ENCODE results near the gene KCP.
A peak's percentile ranks its signal among the peaks of the same experiment; 100 is the strongest.

The KCP gene

GRCh38 chr7:128841921-128842673 is 68.4 kb downstream of the KCP start:
- H3K27me3 Mint-ChIP-seq (ENCODE audit: low read depth): peaks cover 3% of the 10 kb centered on the region
- no peaks in the 10 kb centered on the region for H3K9me3 Mint-ChIP-seq
- H3K4me3 Mint-ChIP-seq: no peak overlapping the region
- H3K4me1 Mint-ChIP-seq: no peaks in the 10 kb centered on the region
- no peak overlapping the region for H3K27ac Mint-ChIP-seq
- peaks cover 42% of the 10 kb centered on the region for H3K36me3 Mint-ChIP-seq (ENCODE audit: low read depth)
- peak; percentile 54 to 68 (median 59) for TF ChIP-seq CTCF (IDR thresholded peaks at IDR 0.05; ENCODE audit: unreplicated experiment in 3 of 3)

- no peak overlapping the region for H3K27ac Mint-ChIP-seq
- peaks cover 40% of the 10 kb centered on the region for H3K36me3 Mint-ChIP-seq (ENCODE audit: low read depth)
- peaks cover 4% of the 10 kb centered on the region for H3K4me1 Mint-ChIP-seq
- no peaks in the 10 kb centered on the region for H3K9me3 Mint-ChIP-seq
- H3K4me3 Mint-ChIP-seq: no peak overlapping the region
- peaks cover 3% of the 10 kb centered on the region for H3K27me3 Mint-ChIP-seq (ENCODE audit: low read depth)
- no peak for TF ChIP-seq CTCF (IDR thresholded peaks at IDR 0.05; ENCODE audit: unreplicated experiment in 3 of 3)
Measured at GRCh38 chr7:128841171-128841690, 69.3 kb downstream of the KCP start.

DNA sequence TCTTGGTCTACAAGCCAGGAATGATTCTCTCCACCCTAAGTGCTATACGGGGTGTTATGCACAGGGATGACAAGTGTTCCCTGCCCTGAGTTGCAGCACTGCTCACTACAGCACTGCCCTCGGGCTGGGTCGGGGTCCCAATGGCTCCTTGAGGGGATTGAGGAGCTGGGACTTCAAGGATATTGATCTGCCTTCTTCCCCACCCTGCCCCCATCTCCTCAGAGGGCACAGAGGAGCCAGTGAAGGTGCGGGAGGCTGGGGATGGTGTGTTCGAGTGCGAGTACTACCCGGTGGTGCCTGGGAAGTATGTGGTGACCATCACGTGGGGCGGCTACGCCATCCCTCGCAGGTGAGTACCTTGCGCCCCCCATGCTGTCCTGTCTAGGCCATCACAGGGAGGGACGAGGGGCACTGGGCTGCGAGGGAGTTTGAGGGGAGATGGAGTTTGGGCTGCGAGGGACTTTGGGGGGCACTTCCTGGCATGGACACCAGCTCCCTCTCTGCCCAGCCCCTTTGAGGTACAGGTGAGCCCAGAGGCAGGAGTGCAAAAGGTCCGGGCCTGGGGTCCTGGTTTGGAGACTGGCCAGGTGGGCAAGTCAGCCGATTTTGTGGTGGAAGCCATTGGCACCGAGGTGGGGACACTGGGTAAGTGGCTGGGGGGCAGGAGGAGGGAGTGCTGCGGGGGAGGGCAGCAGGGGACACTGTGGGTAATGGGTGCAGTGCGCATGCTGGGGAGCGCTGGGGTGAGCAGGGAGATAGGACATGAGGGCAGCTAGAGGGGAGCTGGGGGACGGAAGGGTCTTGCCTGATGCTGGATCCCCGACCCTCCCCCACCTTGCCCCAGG is 70.0 kb downstream of the KCP start:
- H3K36me3 Mint-ChIP-seq (ENCODE audit: low read depth): peaks cover 43% of the 10 kb centered on the region
- no peaks in the 10 kb centered on the region for H3K9me3 Mint-ChIP-seq
- no peak overlapping the region for H3K4me3 Mint-ChIP-seq
- TF ChIP-seq CTCF (IDR thresholded peaks at IDR 0.05; ENCODE audit: unreplicated experiment in 3 of 3): no peak
- H3K4me1 Mint-ChIP-seq: peaks cover 11% of the 10 kb centered on the region
- no peak overlapping the region for H3K27ac Mint-ChIP-seq
- peaks cover 3% of the 10 kb centered on the region for H3K27me3 Mint-ChIP-seq (ENCODE audit: low read depth)

GRCh38 chr7:128839751-128840177 is 70.7 kb downstream of the KCP start:
- Mint-ChIP-seq H3K36me3 (ENCODE audit: low read depth) (peaks cover 41% of the 10 kb centered on the region), H3K9me3 (no peaks in the 10 kb centered on the region), H3K27me3 (ENCODE audit: low read depth) (peaks cover 3% of the 10 kb centered on the region), H3K27ac (peak overlapping the region in 1 of 3 experiments; percentile 45), H3K4me3 (no peak overlapping the region), H3K4me1 (peaks cover 15% of the 10 kb centered on the region)
- no peak for TF ChIP-seq CTCF (IDR thresholded peaks at IDR 0.05; ENCODE audit: unreplicated experiment in 3 of 3)

- H3K36me3 Mint-ChIP-seq (ENCODE audit: low read depth): peaks cover 38% of the 10 kb centered on the region
- no peaks in the 10 kb centered on the region for H3K9me3 Mint-ChIP-seq
- peak overlapping the region in 1 of 3 experiments; percentile 16 for H3K4me3 Mint-ChIP-seq
- H3K27ac Mint-ChIP-seq: peak overlapping the region in 2 of 3 experiments; percentile 45 to 78
- peaks cover 3% of the 10 kb centered on the region for H3K27me3 Mint-ChIP-seq (ENCODE audit: low read depth)
- TF ChIP-seq CTCF (IDR thresholded peaks at IDR 0.05; ENCODE audit: unreplicated experiment in 3 of 3): no peak
- H3K4me1 Mint-ChIP-seq: peaks cover 21% of the 10 kb centered on the region
Measured at GRCh38 chr7:128838981-128839731, 71.4 kb downstream of the KCP start.

Data from nephron (organoid).